NCI-H2196 (cell line): ENCODE data around the gene APBA3.
"Not testable (repeated sequence)": the region's sequence is repeated elsewhere in the genome, so short reads cannot be mapped to it uniquely, and the experiment has no call there.

Experiments
- DNase-seq: peaks from one replicate; lab custom pipeline; 2025; ENCODE audit not compliant: unreplicated experiment; lab: John Stamatoyannopoulos, UW

APBA3 gene

GRCh38 chr19:3771906-3772455 is 10.5 kb upstream of the APBA3 start, which contains the start of gene RAX2:
RAX2 (minus strand) TSS chr19:3772228; CDS start chr19:3771742, 486 bp downstream.
- no peak for DNase-seq

GRCh38 chr19:3771000-3771905 is 9.8 kb upstream of the APBA3 start:
- no peak for DNase-seq

GRCh38 chr19:3770136-3770999 is 8.9 kb upstream of the APBA3 start:
- no peak for DNase-seq

GRCh38 chr19:3769494-3769893 is 8.0 kb upstream of the APBA3 start:
- DNase-seq: no peak

- DNase-seq: no peak
Observed at GRCh38 chr19:3768748-3769099, 7.2 kb upstream of the APBA3 start.

GRCh38 chr19:3768015-3768747 is 6.7 kb upstream of the APBA3 start:
- DNase-seq: no peak

GRCh38 chr19:3767050-3767449 is 5.6 kb upstream of the APBA3 start:
- no peak for DNase-seq

- DNase-seq: no peak
Observed at GRCh38 chr19:3766520-3766919, 5.0 kb upstream of the APBA3 start.

GRCh38 chr19:3765757-3766156 is 4.3 kb upstream of the APBA3 start:
- DNase-seq: not testable (repeated sequence)

- no peak for DNase-seq
Observed at GRCh38 chr19:3765121-3765520, 3.6 kb upstream of the APBA3 start.

- DNase-seq: peak; percentile 100
Observed at GRCh38 chr19:3762501-3763459, 1.3 kb upstream of the APBA3 start, which contains the start of gene MRPL54. MRPL54 (plus strand) TSS chr19:3762682; CDS start chr19:3762701, 19 bp downstream.

GRCh38 chr19:3762130-3762473 is 610 bp upstream of the APBA3 start:
- DNase-seq: no peak

GRCh38 chr19:3760871-3761361 is 576 bp downstream of the APBA3 start:
- DNase-seq: no peak

GRCh38 chr19:3759482-3760254 is 1.8 kb downstream of the APBA3 start:
- no peak for DNase-seq

GRCh38 chr19:3758297-3758696 is 3.2 kb downstream of the APBA3 start:
- DNase-seq: not testable (repeated sequence)

- not testable (repeated sequence) for DNase-seq
Observed at GRCh38 chr19:3757705-3758104, 3.8 kb downstream of the APBA3 start.

GRCh38 chr19:3753631-3754410 is 7.7 kb downstream of the APBA3 start:
- DNase-seq: no peak

- DNase-seq: no peak
Observed at GRCh38 chr19:3752492-3752891, 9.0 kb downstream of the APBA3 start.
